ENCODE measurements around the gene LRIG1.

Gene LRIG1

DNA sequence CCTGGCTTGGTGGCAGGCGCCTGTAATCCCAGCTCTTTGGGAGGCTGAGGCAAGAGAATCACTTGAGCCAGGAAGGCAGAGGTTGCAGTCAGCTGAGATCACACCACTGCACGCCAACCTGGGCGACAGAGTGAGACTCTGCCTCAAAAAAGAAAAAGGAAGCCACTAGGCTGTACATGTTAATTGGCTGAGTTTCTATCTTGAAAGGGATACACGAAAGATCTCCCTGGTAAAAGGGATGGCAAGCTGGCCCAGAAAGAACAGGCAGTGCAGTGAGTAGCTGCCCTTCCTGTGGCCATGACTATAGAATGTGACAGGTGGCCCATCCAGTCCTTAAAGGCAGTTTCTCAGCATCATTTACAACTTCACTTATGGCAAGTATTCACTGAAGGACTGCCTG lies 12.3 kb downstream of the LRIG1 start:
- no peaks in the 10 kb centered on the region for H3K9me3 ChIP-seq (ENCODE audit: control insufficient read depth, insufficient read depth, low read length)
- peaks cover 18% of the 10 kb centered on the region for H3K4me1 ChIP-seq (ENCODE audit: control insufficient read depth, insufficient read depth, low read length)
- no peaks in the 10 kb centered on the region for H3K36me3 ChIP-seq (ENCODE audit: control insufficient read depth, insufficient read depth, low read length)
- no peak overlapping the region for H3K4me3 ChIP-seq (ENCODE audit: low read length)
- H3K27ac ChIP-seq (ENCODE audit: low read length): no peak overlapping the region
- no CpG with 5 or more reads among the region's 4 CpGs for WGBS (ENCODE audit: insufficient coverage, insufficient read length)
- no peaks in the 10 kb centered on the region for H3K27me3 ChIP-seq (ENCODE audit: control insufficient read depth, insufficient read depth, low read length)
- DNase-seq (ENCODE audit: low read depth, low spot score): no peak

DNA sequence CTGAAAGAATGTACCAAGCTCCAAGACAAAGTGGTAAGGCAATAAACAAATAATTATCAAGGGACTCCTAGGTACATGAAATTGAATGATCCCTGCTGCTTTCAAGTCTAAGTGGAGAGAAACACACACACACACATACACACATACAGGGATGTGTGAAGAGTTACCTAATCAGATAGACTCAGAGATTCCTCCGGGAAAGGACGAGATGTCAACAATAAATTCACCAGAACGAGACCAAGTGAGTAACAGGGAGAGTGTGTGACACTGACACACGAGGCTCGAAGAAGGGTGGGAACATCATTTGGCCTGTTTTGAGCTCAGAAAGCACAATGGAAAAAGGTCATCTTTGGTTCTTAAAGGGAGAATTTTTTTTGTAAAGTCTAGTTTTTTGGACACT lies 13.4 kb downstream of the LRIG1 start:
- no peak overlapping the region for H3K27ac ChIP-seq (ENCODE audit: low read length)
- no CpG with 5 or more reads among the region's 5 CpGs for WGBS (ENCODE audit: insufficient coverage, insufficient read length)
- no peaks in the 10 kb centered on the region for H3K9me3 ChIP-seq (ENCODE audit: control insufficient read depth, insufficient read depth, low read length)
- DNase-seq (ENCODE audit: low read depth, low spot score): no peak
- H3K36me3 ChIP-seq (ENCODE audit: control insufficient read depth, insufficient read depth, low read length): no peaks in the 10 kb centered on the region
- H3K4me3 ChIP-seq (ENCODE audit: low read length): no peak overlapping the region
- no peaks in the 10 kb centered on the region for H3K27me3 ChIP-seq (ENCODE audit: control insufficient read depth, insufficient read depth, low read length)
- peaks cover 15% of the 10 kb centered on the region for H3K4me1 ChIP-seq (ENCODE audit: control insufficient read depth, insufficient read depth, low read length)

DNA sequence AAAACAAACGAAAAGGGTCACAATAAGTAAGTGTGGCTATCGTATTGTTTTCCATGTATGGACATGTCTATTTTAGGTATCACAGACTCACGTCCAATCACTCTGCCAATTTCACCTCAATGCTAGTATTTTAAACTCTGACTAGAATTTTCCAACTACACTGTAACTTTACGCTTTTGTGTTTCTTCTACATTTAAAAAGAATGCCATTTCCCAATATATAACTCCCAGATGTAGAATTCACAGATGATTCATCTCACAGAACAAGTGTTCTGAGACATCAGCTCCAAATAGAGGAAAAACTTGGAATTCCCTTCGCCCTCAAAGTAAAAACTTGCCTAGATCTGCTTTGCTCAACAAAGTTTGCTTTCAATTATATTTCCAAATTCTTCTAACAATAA lies 14.2 kb downstream of the LRIG1 start:
- Histone ChIP-seq H3K36me3 (ENCODE audit: control insufficient read depth, insufficient read depth, low read length) (no peaks in the 10 kb centered on the region), H3K4me1 (ENCODE audit: control insufficient read depth, insufficient read depth, low read length) (peaks cover 18% of the 10 kb centered on the region), H3K4me3 (ENCODE audit: low read length) (no peak overlapping the region), H3K27ac (ENCODE audit: low read length) (no peak overlapping the region), H3K9me3 (ENCODE audit: control insufficient read depth, insufficient read depth, low read length) (no peaks in the 10 kb centered on the region), H3K27me3 (ENCODE audit: control insufficient read depth, insufficient read depth, low read length) (no peaks in the 10 kb centered on the region)
- no peak for DNase-seq (ENCODE audit: low read depth, low spot score)
- no CpG with 5 or more reads among the region's 5 CpGs for WGBS (ENCODE audit: insufficient coverage, insufficient read length)

DNA sequence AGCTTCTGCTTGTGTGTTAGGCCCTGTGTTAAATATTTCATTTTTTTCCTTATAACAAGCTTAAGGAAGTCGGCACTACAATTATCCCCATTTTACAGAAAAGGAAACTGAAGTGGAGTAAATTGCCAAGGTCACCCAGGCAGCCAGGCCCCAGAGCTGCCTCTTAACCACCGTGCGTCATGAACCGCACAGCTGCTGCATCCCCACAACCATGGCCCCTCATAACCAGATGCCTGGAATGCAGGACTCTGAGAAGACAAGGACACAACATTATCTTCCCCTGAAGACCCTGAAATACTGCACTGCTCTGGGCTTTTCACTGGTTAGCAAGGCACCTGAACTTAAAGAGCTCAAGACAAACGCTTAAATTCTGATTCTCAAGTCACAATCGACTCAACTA lies 14.6 kb downstream of the LRIG1 start:
- Histone ChIP-seq H3K27ac (ENCODE audit: low read length) (no peak overlapping the region), H3K4me3 (ENCODE audit: low read length) (no peak overlapping the region), H3K27me3 (ENCODE audit: control insufficient read depth, insufficient read depth, low read length) (no peaks in the 10 kb centered on the region), H3K4me1 (ENCODE audit: control insufficient read depth, insufficient read depth, low read length) (peaks cover 18% of the 10 kb centered on the region), H3K9me3 (ENCODE audit: control insufficient read depth, insufficient read depth, low read length) (no peaks in the 10 kb centered on the region), H3K36me3 (ENCODE audit: control insufficient read depth, insufficient read depth, low read length) (no peaks in the 10 kb centered on the region)
- WGBS (ENCODE audit: insufficient coverage, insufficient read length): no CpG with 5 or more reads among the region's 6 CpGs
- DNase-seq (ENCODE audit: low read depth, low spot score): no peak

DNA sequence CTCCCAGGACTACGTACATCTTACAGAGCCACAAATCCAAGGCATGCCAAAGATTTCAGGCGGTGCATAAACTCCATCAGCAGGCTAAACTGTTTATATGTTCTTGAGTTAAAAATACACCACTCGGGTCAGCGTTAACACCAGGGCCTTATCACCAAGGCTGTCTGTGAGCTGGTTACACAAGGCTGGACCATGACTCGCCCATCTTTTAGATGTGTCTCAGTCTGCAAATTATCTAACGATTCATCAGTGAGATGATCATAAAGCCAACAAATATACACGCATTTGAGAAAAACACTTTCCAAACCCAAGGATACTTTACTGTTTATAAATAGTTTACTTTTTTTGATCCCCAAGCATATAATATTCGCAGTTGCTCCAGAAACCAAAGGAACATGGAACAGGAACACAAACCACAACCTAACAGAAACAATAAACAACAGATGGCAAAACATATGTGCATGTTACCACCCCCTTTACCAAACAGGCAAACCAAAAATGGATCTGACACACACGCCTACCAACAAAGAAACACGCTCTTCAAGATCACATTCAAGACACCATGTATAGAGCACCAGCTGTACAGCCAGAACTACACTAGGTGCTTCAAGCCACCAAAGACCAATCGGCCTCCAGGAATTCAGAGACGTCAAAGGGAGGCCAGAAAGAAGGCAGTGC lies 15.4 kb downstream of the LRIG1 start:
- no CpG with 5 or more reads among the region's 12 CpGs for WGBS (ENCODE audit: insufficient coverage, insufficient read length)
- Histone ChIP-seq H3K36me3 (ENCODE audit: control insufficient read depth, insufficient read depth, low read length) (no peaks in the 10 kb centered on the region), H3K9me3 (ENCODE audit: control insufficient read depth, insufficient read depth, low read length) (no peaks in the 10 kb centered on the region), H3K27me3 (ENCODE audit: control insufficient read depth, insufficient read depth, low read length) (no peaks in the 10 kb centered on the region), H3K4me1 (ENCODE audit: control insufficient read depth, insufficient read depth, low read length) (peaks cover 21% of the 10 kb centered on the region), H3K27ac (ENCODE audit: low read length) (no peak overlapping the region), H3K4me3 (ENCODE audit: low read length) (no peak overlapping the region)
- DNase-seq (ENCODE audit: low read depth, low spot score): no peak

DNA sequence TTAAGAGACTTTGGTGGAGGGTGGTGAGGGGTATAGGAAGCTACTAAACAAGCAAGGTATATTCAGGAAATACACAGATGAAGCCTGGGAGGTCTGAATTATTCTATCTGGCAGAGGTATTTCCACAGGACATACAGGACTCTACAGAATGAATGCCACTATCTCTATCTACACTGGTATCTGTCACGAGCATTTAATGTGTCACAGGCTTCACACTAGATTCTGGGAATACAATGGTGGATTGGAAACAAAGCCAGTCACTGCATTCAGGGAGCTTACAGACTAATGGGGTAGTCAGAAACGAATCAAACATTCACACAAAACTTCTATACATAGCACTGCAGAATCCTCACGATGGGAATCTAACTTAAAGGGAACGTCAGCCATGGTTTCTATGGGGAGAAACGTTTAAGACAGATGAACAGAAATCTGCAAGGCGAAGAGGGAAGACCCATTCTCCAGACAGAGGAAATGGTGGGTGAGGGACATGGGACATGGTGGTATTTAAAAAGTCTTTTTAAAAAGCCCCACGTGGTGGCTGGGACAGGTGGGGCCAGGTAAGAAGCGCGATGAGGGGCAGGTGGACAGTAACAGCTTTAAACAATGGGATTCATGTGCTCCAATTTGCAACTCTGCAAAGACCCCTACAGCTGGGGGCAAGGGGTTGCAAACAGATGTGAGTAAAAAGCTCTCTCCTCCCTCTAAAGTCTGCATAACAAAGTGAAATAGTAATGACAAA lies 16.5 kb downstream of the LRIG1 start:
- H3K9me3 ChIP-seq (ENCODE audit: control insufficient read depth, insufficient read depth, low read length): no peaks in the 10 kb centered on the region
- H3K27me3 ChIP-seq (ENCODE audit: control insufficient read depth, insufficient read depth, low read length): no peaks in the 10 kb centered on the region
- no peak overlapping the region for H3K27ac ChIP-seq (ENCODE audit: low read length)
- peaks cover 20% of the 10 kb centered on the region for H3K4me1 ChIP-seq (ENCODE audit: control insufficient read depth, insufficient read depth, low read length)
- DNase-seq (ENCODE audit: low read depth, low spot score): no peak
- no peaks in the 10 kb centered on the region for H3K36me3 ChIP-seq (ENCODE audit: control insufficient read depth, insufficient read depth, low read length)
- no peak overlapping the region for H3K4me3 ChIP-seq (ENCODE audit: low read length)
- WGBS (ENCODE audit: insufficient coverage, insufficient read length): no CpG with 5 or more reads among the region's 9 CpGs

DNA sequence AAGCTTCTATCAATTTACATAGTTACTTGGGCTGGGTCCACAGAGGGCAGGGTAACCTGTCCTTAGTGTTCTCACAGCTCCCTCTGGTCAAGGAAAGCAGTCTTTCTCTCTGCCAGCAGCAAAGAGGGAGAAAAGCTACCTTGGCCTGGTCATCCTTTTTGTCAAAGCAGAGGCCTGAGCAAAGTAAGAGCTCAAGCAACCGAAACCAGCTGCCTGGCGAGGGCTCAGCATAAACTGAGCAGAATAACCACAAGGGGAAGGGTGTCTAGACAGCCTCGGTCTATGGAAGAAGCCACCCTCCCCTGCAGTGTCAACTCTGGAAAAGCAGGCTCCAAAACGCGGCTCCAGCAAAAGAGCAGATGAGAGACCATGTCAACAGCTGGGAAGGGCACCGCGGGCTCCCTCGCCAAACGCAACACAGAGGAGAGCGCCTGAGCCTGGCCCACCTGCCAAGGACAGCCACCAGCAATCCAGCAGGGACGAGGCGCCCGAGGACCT lies 17.4 kb downstream of the LRIG1 start:
- H3K4me1 ChIP-seq (ENCODE audit: control insufficient read depth, insufficient read depth, low read length): peaks cover 24% of the 10 kb centered on the region
- H3K27ac ChIP-seq (ENCODE audit: low read length): no peak overlapping the region
- DNase-seq (ENCODE audit: low read depth, low spot score): no peak
- H3K4me3 ChIP-seq (ENCODE audit: low read length): no peak overlapping the region
- H3K27me3 ChIP-seq (ENCODE audit: control insufficient read depth, insufficient read depth, low read length): no peaks in the 10 kb centered on the region
- no peaks in the 10 kb centered on the region for H3K9me3 ChIP-seq (ENCODE audit: control insufficient read depth, insufficient read depth, low read length)
- no CpG with 5 or more reads among the region's 13 CpGs for WGBS (ENCODE audit: insufficient coverage, insufficient read length)
- no peaks in the 10 kb centered on the region for H3K36me3 ChIP-seq (ENCODE audit: control insufficient read depth, insufficient read depth, low read length)

DNA sequence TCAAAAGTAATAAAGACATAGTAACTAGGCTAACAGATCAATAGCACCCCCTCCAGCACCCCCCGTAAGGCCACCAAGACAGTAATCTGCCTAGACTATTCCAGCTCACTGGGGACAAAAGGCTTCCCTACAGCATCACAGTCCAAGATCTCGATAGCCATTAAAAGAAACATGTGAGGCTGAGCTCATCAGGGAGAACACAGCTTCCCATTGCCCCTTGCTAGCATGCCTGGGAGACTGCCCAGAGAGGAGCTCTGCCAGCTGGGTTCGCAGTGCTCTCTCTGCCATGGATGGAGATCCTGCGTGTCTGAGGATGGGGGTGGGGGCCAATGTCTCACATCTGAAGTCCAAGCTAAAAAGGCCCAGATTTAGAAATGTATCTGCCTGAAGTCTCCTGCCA lies 17.8 kb downstream of the LRIG1 start:
- no CpG with 5 or more reads among the region's 4 CpGs for WGBS (ENCODE audit: insufficient coverage, insufficient read length)
- no peak overlapping the region for H3K27ac ChIP-seq (ENCODE audit: low read length)
- no peak overlapping the region for H3K4me3 ChIP-seq (ENCODE audit: low read length)
- peaks cover 27% of the 10 kb centered on the region for H3K4me1 ChIP-seq (ENCODE audit: control insufficient read depth, insufficient read depth, low read length)
- no peaks in the 10 kb centered on the region for H3K27me3 ChIP-seq (ENCODE audit: control insufficient read depth, insufficient read depth, low read length)
- no peaks in the 10 kb centered on the region for H3K9me3 ChIP-seq (ENCODE audit: control insufficient read depth, insufficient read depth, low read length)
- DNase-seq (ENCODE audit: low read depth, low spot score): no peak
- no peaks in the 10 kb centered on the region for H3K36me3 ChIP-seq (ENCODE audit: control insufficient read depth, insufficient read depth, low read length)

DNA sequence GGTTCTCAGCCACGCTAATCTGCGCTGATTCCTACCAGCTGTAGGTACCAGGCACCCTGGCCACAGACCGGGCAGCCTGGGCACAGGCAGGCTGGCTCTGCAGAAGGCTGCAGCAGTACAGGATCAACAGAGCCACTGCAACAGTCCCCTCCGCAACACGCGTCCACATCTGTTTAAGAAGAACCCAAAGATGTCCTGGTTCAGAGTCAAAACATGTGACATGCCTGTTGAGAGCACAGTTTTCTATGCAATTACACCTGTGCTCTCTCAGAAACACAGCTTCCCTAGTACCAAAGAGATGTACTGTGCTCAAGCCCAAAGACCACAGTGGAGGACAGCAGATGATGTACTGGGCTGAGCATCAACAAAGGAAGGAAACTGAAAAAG lies 18.8 kb downstream of the LRIG1 start:
- H3K4me1 ChIP-seq (ENCODE audit: control insufficient read depth, insufficient read depth, low read length): peaks cover 27% of the 10 kb centered on the region
- no peaks in the 10 kb centered on the region for H3K27me3 ChIP-seq (ENCODE audit: control insufficient read depth, insufficient read depth, low read length)
- H3K27ac ChIP-seq (ENCODE audit: low read length): no peak overlapping the region

DNA sequence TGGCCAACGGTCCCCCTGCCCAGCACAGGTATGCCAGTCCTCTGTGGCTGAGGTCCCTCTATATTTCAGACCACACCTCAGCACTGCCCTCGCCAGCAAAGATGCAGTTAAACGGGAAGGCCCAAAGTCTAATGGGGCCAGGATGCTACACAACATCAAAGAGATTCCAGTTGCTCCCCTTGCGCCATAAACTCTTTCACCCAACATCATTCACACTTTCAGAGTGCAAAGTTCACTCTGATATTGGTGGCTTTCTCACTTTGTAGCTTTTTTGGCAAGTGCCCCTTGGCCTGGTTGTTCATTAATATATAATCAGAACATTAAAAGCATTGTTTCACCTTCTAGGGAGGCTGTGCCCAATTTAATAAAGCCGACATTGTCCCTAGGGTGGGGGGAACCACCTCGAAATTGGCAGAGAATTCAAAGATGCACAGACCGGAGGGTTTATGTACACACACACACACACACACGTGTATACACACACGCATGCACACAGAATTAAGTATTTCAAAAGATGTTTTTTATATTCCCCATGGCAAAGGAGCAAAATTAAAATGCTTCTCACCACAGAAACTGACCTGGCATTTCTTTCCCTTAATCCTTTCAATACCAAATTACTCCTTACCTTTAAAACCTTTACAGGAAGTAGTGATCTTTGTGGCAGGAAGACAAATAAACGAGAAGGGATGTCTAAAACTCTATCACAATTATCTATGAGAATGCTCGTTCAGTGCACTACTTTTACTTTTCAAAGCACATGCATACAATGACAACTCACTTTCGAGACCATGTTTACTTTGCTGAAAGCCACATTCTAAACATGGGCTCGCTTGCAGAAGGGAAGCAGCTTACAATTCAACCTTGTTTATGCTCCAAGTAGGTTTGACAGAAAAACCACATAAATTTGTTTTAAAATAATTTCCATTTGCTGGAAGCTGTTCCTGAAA lies 19.5 kb downstream of the LRIG1 start:
- WGBS (ENCODE audit: insufficient coverage, insufficient read length): no CpG with 5 or more reads among the region's 13 CpGs
- Histone ChIP-seq H3K4me3 (ENCODE audit: low read length) (no peak overlapping the region), H3K9me3 (ENCODE audit: control insufficient read depth, insufficient read depth, low read length) (no peaks in the 10 kb centered on the region), H3K36me3 (ENCODE audit: control insufficient read depth, insufficient read depth, low read length) (no peaks in the 10 kb centered on the region), H3K4me1 (ENCODE audit: control insufficient read depth, insufficient read depth, low read length) (peaks cover 27% of the 10 kb centered on the region), H3K27ac (ENCODE audit: low read length) (no peak overlapping the region), H3K27me3 (ENCODE audit: control insufficient read depth, insufficient read depth, low read length) (no peaks in the 10 kb centered on the region)
- DNase-seq (ENCODE audit: low read depth, low spot score): no peak

More for the DNA sequence above, 18.8 kb downstream of the LRIG1 start:
- no peak overlapping the region for H3K4me3 ChIP-seq (ENCODE audit: low read length)
- no CpG with 5 or more reads among the region's 6 CpGs for WGBS (ENCODE audit: insufficient coverage, insufficient read length)
- no peaks in the 10 kb centered on the region for H3K36me3 ChIP-seq (ENCODE audit: control insufficient read depth, insufficient read depth, low read length)
- no peak for DNase-seq (ENCODE audit: low read depth, low spot score)
- no peaks in the 10 kb centered on the region for H3K9me3 ChIP-seq (ENCODE audit: control insufficient read depth, insufficient read depth, low read length)

Measured in iPS DF 6.9 (cell line).